HCT116 (cell line): ENCODE measurements around the gene IL4. TPM values are rescaled to one million over a fixed set of nuclear protein-coding genes. Genes with fewer than 3 reads are reported as not detected.

Source experiments
- ATAC-seq: fragments of 200-7000 bp; cut with Tn5 transposase; 2 replicates; pipeline ENCODE4 v1.9.1; 2020; ENCODE audit warnings: mild to moderate bottlenecking, moderate library complexity
- BruUV-seq: library from RNA; stranded (reverse); fragments of 400-500 nt; replicated peaks from 2 replicates; lab custom pipeline; 2021; lab: Mats Ljungman, UMichigan
- CTCF ChIA-PET: fragments of 300-600 bp; sonication (Branson Sonifier 250); formaldehyde crosslinking; loops from one replicate; lab custom pipeline; 2021; ENCODE audit warnings: antibody characterized with exemption; lab: Charles Lee
- POLR2A ChIA-PET: fragments of 300-600, 350-600 bp; sonication (Branson Sonifier 250); formaldehyde crosslinking; loops from one replicate; lab custom pipeline; 2021; ENCODE audit warnings: antibody characterized with exemption; lab: Charles Lee
- RAD21 ChIA-PET, 2 experiments: fragments of 300-600 bp; sonication (Branson Sonifier 250); formaldehyde crosslinking; loops; one replicate each; lab custom pipeline; 2023; ENCODE audit warnings: low total read pairs in 2 of 2; ENCODE audit not compliant: uncharacterized antibody in 2 of 2, unreplicated experiment in 2 of 2, low non-redundant PET in 1 of 2; lab: Charles Lee
- DNase-seq: peaks from one replicate; pipeline ENCODE4 v3.0.0-alpha.2; 2010; ENCODE audit warnings: low read depth, low spot score
- H2AFZ ChIP-seq: fragments of 200-600 bp; shearing (Covaris generic), sonication (generic); 2 replicates; pipeline ENCODE4 v1.6.1; 2017; ENCODE audit warnings: low read depth, mixed run types, mixed read lengths, antibody characterized with exemption, low read length; ENCODE audit not compliant: poor library complexity, severe bottlenecking
- H3K27ac ChIP-seq: 2 replicates; pipeline ENCODE4 v1.5.1; 2012; ENCODE audit warnings: low read depth, low read length
- H3K27me3 ChIP-seq: fragments of 200-600 bp; sonication (generic); 2 replicates; pipeline ENCODE4 v1.6.1; 2016; ENCODE audit warnings: mixed run types, low read length, mixed read lengths; ENCODE audit not compliant: insufficient read depth
- H3K36me3 ChIP-seq, 2 experiments: fragments of 200-500 bp in 1 of 2; fragments of 200-600 bp in 1 of 2; sonication (Bioruptor generic) in 1 of 2; sonication (generic) in 1 of 2; 2 replicates each; pipeline versions ENCODE4 v1.5.1 to v1.6.1; 2014 to 2016; ENCODE audit warnings: low read length in 2 of 2, inconsistent platforms in 1 of 2, mixed read lengths in 1 of 2, mixed run types in 1 of 2; ENCODE audit not compliant: insufficient read depth in 2 of 2, control insufficient read depth in 1 of 2
- H3K4me1 ChIP-seq, 2 experiments: fragments of 200-600 bp in 1 of 2; sonication (generic) in 1 of 2; 2 replicates each; pipeline versions ENCODE4 v1.5.1 to v1.6.1; 2012 to 2017; ENCODE audit warnings: low read length in 2 of 2, inconsistent platforms in 1 of 2, mild to moderate bottlenecking in 1 of 2, mixed read lengths in 1 of 2, mixed run types in 1 of 2, moderate library complexity in 1 of 2; ENCODE audit not compliant: insufficient read depth in 2 of 2, control insufficient read depth in 1 of 2
- H3K4me2 ChIP-seq: fragments of 200-600 bp; sonication (generic); 2 replicates; pipeline ENCODE4 v1.6.1; 2017; ENCODE audit warnings: mixed run types, low read length, mixed read lengths
- H3K4me3 ChIP-seq, 2 experiments: fragments of 200-600 bp in 1 of 2; sonication (generic) in 1 of 2; replicated peaks in 1 of 2; 2 replicates each; pipeline ENCODE4 v1.5.1; 2011 to 2016; ENCODE audit warnings: low read length in 2 of 2, control low read depth in 1 of 2, low read depth in 1 of 2, mild to moderate bottlenecking in 1 of 2, mixed read lengths in 1 of 2, mixed run types in 1 of 2
- H3K79me2 ChIP-seq: fragments of 200-600 bp; sonication (generic); 2 replicates; pipeline ENCODE4 v1.6.1; 2017; ENCODE audit warnings: mild to moderate bottlenecking, mixed run types, low read length, moderate library complexity, mixed read lengths; ENCODE audit not compliant: insufficient read depth
- H3K9ac ChIP-seq: fragments of 200-600 bp; sonication (generic); 2 replicates; pipeline ENCODE4 v1.6.1; 2016; ENCODE audit warnings: low read length, mixed read lengths
- H3K9me2 ChIP-seq: fragments of 200-600 bp; sonication (generic), shearing (Covaris generic); 2 replicates; pipeline ENCODE4 v1.6.1; 2017; ENCODE audit warnings: mixed run types, mild to moderate bottlenecking, moderate library complexity; ENCODE audit not compliant: insufficient read depth
- H3K9me3 ChIP-seq, 2 experiments: fragments of 200-500 bp in 1 of 2; fragments of 200-600 bp in 1 of 2; sonication (Bioruptor generic) in 1 of 2; sonication (generic) in 1 of 2; 2 replicates each; pipeline ENCODE4 v1.6.1; 2014 to 2017; ENCODE audit warnings: low read length in 2 of 2, mixed read lengths in 2 of 2, inconsistent platforms in 1 of 2, low read depth in 1 of 2, mild to moderate bottlenecking in 1 of 2, mixed run types in 1 of 2, moderate library complexity in 1 of 2; ENCODE audit not compliant: control insufficient read depth in 1 of 2, insufficient read depth in 1 of 2
- H4K20me1 ChIP-seq: fragments of 200-600 bp; sonication (generic), shearing (Covaris generic); 2 replicates; pipeline ENCODE4 v1.6.1; 2017; ENCODE audit warnings: mixed run types, mild to moderate bottlenecking, moderate library complexity; ENCODE audit not compliant: insufficient read depth
- CBX3 ChIP-seq: IDR thresholded peaks from 2 replicates; pipeline ENCODE4 v1.6.1; 2012; ENCODE audit warnings: low read depth
- CEBPB ChIP-seq: IDR thresholded peaks from 2 replicates; pipeline ENCODE4 v1.6.1; 2012; ENCODE audit warnings: low read depth
- EGR1 ChIP-seq: IDR thresholded peaks from 2 replicates; pipeline ENCODE4 v1.6.1; 2012; ENCODE audit warnings: low read depth
- ELF1 ChIP-seq: IDR thresholded peaks from 2 replicates; pipeline ENCODE4 v1.6.1; 2012; ENCODE audit warnings: low read depth, borderline replicate concordance
- EZH2phosphoT487 ChIP-seq: fragments of 200-600 bp; IDR thresholded peaks from 2 replicates; pipeline ENCODE4 v1.6.1; 2018; ENCODE audit warnings: antibody characterized with exemption, borderline replicate concordance
- FOSL1 ChIP-seq: IDR thresholded peaks from 2 replicates; pipeline ENCODE4 v1.6.1; 2012; ENCODE audit warnings: low read depth
- JUND ChIP-seq: IDR thresholded peaks from 2 replicates; pipeline ENCODE4 v1.6.1; 2012
- POLR2A ChIP-seq: IDR thresholded peaks from 2 replicates; pipeline ENCODE4 v1.7.0; 2011; ENCODE audit warnings: borderline replicate concordance; ENCODE audit not compliant: insufficient read depth, insufficient read length; ENCODE audit errors: extremely low read depth
- POLR2AphosphoS5 ChIP-seq: IDR thresholded peaks from 2 replicates; pipeline ENCODE4 v1.6.1; 2011; ENCODE audit warnings: mild to moderate bottlenecking, low read depth, low read length, moderate library complexity
- RAD21 ChIP-seq: IDR thresholded peaks from 2 replicates; pipeline ENCODE4 v1.6.1; 2012; ENCODE audit warnings: low read depth, mild to moderate bottlenecking
- SIN3A ChIP-seq: IDR thresholded peaks from 2 replicates; pipeline ENCODE4 v1.6.1; 2012; ENCODE audit warnings: low read depth
- SP1 ChIP-seq: IDR thresholded peaks from 2 replicates; pipeline ENCODE4 v1.6.1; 2012; ENCODE audit warnings: low read depth
- SRF ChIP-seq: IDR thresholded peaks from 2 replicates; pipeline ENCODE4 v1.6.1; 2012; ENCODE audit warnings: low read depth
- YY1 ChIP-seq: IDR thresholded peaks from 2 replicates; pipeline ENCODE4 v1.6.1; 2011; ENCODE audit warnings: low read length, low read depth, moderate library complexity, mild to moderate bottlenecking; ENCODE audit not compliant: insufficient replicate concordance; ENCODE audit errors: extremely low read depth
- ZFX ChIP-seq: fragments of 450-650 bp; IDR thresholded peaks from 2 replicates; pipeline ENCODE4 v1.6.1; 2017
- ZNF274 ChIP-seq: fragments of 200-500 bp; sonication (Bioruptor generic); IDR thresholded peaks from 2 replicates; pipeline ENCODE4 v1.6.1; 2014; ENCODE audit warnings: mild to moderate bottlenecking, low read depth, low read length, inconsistent platforms
- intact Hi-C: fragments of 100-400 bp; cut with micrococcal nuclease; formaldehyde crosslinking; loops from 2 replicates; pipeline ENCODE4 v1.10.0; 2022
- total RNA-seq: library from RNA; stranded (reverse); gene quantifications from one replicate; pipeline ENCODE4 v1.2.1, GENCODE V29; 2021; ENCODE audit not compliant: unreplicated experiment
- TF ChIP-seq, protein P1 (sequence below): IDR thresholded peaks from 2 replicates; pipeline ENCODE4 v1.6.1; 2012; ENCODE audit warnings: low read depth
- TF ChIP-seq, protein P2 (sequence below): IDR thresholded peaks from 2 replicates; pipeline ENCODE4 v1.6.1; 2012

IL4 gene
- total RNA-seq, 1 experiment from 2014 or later: not detected

DNA sequence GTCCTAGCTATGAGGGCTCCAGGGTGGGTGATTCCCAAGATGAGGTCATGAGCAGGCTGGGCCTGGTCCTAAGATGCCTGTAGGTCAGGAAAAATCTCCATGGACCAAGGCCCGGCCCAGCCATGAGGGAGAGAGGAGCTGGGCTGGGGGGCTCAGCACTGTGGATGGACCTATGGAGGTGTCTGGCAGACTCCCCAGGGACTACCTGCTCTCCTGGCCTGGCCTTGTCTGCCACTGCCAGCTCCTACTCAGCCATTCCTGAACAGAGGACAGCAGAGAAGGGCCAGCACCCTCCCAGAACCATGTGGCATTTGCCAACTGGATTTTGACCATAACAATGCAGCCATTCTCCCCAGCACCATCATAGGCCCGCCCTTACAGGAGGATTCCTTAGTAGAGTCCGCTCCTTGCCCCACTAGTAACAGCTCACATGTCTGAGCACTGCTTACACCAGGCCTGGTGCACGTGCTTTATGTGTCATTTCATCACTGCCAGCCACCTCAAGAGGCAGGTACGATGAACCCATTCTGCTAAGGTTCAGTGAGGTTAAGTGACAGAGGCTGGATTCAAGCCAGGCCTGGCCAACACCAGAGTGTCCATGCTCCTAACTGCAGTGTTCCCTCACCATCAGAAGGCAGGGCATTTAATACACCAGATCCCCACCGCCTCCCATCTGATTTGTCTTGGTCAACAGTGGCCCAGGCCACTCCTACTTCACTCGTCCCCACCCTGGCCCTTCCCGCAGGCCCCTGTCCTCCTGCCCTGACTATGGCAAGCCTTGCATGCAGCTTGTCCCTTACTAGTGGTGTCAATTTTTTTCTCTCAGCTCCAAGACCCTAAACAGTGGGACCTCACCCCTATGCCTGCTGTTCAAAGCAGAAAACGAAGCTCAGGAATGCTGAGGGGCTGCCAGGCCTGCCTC is 15.1 kb upstream of the IL4 start:
- Histone ChIP-seq H4K20me1 (no peaks in the 10 kb centered on the region), H3K4me3 (no peak overlapping the region), H3K9me3 (no peaks in the 10 kb centered on the region), H3K4me2 (no peak overlapping the region), H3K9me2 (no peaks in the 10 kb centered on the region), H2AFZ (no peak overlapping the region), H3K4me1 (no peaks in the 10 kb centered on the region)
- DNase-seq: no peak
- BruUV-seq: no TSS peak
- intact Hi-C loops: no loop called here
- no peak for TF ChIP-seq ZNF274
- no peak for TF ChIP-seq POLR2AphosphoS5
- TF ChIP-seq EGR1: no peak
- no peak for TF ChIP-seq YY1
- no peak for TF ChIP-seq RAD21
- TF ChIP-seq FOSL1: no peak
- TF ChIP-seq SRF: no peak
- TF ChIP-seq POLR2A: no peak
- no peak for TF ChIP-seq SIN3A
- TF ChIP-seq CBX3: no peak
- TF ChIP-seq ZFX: no peak
- no peak for TF ChIP-seq EZH2phosphoT487
- TF ChIP-seq ELF1: no peak
- no peak for TF ChIP-seq JUND
- no peak for TF ChIP-seq CEBPB
- TF ChIP-seq SP1: no peak
- TF ChIP-seq, protein P1, sequence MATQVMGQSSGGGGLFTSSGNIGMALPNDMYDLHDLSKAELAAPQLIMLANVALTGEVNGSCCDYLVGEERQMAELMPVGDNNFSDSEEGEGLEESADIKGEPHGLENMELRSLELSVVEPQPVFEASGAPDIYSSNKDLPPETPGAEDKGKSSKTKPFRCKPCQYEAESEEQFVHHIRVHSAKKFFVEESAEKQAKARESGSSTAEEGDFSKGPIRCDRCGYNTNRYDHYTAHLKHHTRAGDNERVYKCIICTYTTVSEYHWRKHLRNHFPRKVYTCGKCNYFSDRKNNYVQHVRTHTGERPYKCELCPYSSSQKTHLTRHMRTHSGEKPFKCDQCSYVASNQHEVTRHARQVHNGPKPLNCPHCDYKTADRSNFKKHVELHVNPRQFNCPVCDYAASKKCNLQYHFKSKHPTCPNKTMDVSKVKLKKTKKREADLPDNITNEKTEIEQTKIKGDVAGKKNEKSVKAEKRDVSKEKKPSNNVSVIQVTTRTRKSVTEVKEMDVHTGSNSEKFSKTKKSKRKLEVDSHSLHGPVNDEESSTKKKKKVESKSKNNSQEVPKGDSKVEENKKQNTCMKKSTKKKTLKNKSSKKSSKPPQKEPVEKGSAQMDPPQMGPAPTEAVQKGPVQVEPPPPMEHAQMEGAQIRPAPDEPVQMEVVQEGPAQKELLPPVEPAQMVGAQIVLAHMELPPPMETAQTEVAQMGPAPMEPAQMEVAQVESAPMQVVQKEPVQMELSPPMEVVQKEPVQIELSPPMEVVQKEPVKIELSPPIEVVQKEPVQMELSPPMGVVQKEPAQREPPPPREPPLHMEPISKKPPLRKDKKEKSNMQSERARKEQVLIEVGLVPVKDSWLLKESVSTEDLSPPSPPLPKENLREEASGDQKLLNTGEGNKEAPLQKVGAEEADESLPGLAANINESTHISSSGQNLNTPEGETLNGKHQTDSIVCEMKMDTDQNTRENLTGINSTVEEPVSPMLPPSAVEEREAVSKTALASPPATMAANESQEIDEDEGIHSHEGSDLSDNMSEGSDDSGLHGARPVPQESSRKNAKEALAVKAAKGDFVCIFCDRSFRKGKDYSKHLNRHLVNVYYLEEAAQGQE: no peak
- TF ChIP-seq, protein P2, sequence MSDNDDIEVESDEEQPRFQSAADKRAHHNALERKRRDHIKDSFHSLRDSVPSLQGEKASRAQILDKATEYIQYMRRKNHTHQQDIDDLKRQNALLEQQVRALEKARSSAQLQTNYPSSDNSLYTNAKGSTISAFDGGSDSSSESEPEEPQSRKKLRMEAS: no peak
- TF ChIP-seq, all 23 proteins: peak for 0
- Histone ChIP-seq H3K79me2 (no peaks in the 10 kb centered on the region), H3K9ac (no peak overlapping the region), H3K27ac (no peak overlapping the region), H3K36me3 (no peaks in the 10 kb centered on the region), H3K27me3 (no peaks in the 10 kb centered on the region)
- POLR2A ChIA-PET: no interaction called here
- RAD21 ChIA-PET: no interaction called here
- no peak for ATAC-seq
- CTCF ChIA-PET: no interaction called here
